Nucleus accumbens (tissue), 56 donors: ENCODE results near the gene ELMO1.

Experiments used
- DNase-seq, 56 donors: peaks; one replicate each; lab custom pipeline; 2025; lab: John Stamatoyannopoulos, UW

ELMO1 gene

DNA sequence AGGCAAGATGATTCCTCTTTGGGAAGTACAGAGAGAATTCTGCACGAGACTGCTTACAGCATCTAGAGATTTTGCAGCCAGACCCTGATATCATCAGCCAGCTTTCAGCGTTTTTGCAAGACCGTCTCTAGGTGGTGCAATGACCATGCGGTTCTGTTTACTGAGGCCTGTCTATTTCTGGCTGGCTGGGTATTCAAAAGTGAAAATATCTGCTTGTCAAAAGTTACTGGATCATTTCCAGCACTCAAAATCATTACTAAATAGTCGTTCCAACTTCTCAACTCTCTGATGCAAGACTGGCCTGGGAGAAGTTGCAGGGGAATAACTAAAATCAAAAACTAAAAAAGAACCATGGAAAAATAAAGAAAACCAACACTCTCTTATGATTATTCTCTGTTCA is 240.1 kb downstream of the ELMO1 start:
- DNase-seq, result peak in 43 of 56 donors; percentile 17 to 82 (median 47)

DNA sequence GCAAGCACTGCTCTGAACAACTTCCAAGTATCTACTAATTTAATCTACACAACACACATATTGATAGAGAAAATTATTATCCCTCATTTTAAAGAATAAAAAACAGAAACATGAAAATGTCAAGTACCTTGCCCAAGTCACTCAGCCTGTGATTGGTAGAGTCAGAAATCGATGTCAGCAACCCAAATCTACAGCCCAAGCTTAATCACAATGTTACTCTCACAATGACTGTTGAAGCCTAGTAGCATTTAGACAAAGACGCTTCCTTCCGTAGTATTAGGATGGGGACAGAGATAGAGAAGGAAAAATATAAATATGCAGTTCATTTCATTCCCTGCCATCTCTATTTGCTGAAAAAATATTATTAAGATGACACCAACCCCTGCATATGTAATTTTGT is 242.5 kb downstream of the ELMO1 start:
- no peak for DNase-seq

DNA sequence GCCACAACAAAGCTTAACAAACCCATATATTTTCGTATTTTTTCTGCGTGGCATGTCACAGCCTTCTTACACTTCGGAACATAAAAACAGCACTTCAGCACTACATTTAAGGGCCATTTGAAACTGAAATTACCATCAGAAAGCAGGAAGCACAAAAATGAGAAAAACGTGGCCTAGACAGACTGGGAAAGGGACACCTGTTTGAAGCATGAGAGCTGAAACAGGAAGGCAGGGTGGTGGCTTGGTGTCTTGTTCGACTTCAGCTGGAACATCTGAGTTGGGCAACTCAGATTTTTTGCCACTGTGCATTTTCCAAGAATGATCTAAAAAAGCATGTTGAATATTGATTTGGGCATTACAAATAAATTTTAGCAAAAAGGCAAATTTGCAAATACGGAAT is 243.2 kb downstream of the ELMO1 start:
- no peak for DNase-seq

DNA sequence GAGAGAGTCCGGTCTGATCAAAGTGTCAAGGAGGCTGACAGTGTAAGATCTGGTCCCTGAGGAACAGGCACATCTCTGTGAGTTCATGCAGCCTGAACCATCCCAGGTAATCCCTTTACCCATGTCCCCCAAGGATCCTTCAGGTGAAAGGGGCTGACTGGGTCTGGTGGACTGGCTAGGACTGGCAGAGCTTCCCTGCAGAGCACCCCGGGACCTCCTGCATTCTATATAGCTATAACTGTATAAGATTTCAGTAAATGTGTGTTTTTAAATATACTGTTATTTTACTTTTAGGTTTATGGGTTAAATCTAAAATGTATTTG is 246.8 kb downstream of the ELMO1 start:
- no peak for DNase-seq

DNA sequence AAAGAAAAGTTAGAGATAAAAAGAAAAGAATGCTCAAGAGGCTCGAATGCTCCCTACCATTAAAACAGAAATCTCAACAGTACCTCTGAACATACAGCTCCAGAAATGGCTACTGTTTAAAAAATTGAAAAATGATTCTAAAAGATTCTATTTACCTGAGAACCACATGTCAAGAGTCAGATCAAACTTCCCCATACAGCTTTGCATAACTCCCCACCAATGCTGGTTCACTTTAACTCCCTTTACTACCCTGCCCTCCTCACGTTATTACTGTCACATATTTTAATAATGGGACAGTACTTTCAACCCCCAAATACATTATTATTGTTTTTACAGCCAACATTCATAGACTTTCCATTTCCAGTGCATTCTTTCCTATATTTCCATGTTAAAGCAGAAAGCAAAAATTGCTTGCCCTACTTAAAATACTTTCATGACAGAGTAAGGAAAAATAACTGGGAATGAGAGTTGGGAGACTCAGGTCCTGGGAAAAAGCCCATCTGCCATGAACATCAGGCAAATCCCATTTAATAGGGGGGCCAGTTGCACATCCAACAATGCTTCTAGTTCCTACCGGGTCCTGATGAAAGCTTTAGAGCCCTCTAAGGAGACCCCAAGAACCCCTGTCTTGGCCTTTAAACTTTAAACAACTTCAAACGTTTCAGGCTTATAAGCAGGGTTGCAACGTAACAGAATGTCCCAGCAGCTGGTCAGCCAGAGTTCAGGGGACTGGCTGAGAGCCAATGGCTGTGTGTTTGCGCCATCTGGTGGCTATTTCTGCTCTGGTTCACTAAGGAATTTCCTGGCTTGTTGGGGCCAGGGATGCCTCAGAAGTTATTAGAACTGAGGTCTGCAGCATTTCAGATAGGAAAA is 247.4 kb downstream of the ELMO1 start:
- peak in 55 of 56 donors; percentile 6 to 86 (median 61) for DNase-seq

DNA sequence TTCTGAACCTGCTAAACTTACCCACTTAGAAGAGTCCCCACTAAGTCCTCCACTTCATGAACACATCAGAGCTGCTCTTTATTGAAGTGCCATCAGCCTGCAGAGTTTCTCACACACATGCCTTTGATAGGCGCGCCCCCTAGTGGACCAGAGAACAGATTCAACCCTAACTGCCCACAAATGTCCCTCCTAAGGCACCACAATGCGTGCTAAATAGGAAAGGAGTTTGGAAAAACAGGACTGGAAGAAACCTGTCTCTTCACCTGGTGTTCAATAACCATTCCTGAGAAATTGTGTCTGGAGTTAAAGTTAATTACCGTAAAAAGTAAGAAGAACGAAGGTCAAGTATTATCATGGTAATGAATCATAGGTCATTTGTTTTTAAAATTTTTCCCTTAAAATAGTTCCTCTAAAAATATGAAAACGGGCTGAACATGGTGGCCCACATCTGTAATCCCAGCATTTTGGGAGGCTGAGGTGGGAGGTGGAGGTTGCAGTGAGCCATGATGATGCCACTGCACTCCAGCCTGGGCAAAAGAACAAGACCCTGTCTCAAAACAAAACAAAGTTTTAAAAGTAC is 249.7 kb downstream of the ELMO1 start:
- DNase-seq, result peak in 53 of 56 donors; percentile 17 to 93 (median 68)

DNA sequence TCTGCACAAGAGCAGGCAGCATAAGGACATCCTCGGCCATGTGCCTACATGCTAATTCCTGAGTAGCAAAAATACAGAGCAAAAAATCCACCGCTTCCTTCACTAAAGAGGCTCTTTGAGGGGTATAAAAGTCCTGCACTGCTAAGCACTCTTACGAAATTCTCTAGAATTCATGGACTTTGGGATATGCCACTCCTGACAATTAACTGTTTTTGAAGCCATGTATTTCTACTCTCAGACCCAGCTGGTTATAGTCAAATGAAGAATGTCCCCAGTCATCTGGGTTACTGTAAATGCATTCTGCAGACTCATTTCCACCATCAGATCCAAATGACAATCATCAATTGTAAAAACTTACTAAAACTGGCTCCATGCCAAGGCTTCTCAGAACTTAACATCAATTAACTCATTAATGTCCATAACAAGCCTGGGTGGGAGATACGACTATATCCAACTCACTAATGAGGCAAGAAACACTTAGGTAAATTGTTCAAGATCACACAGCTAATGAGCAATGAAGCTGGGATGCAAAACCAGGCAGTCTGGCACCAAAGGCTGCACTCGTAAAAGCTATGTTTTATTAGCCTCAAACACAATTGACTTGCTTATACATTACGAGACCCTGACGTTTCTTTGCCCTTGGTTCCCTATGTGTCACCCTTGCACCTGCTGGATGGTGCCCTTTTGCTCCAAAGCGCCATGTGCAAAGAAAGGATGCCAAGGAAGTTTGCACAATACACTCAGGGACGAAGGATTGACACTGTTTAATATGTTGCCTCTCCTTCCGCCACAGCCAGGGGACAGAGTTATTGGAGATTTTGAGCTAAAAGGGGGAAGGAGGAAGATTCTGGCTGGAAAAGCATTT is 250.4 kb downstream of the ELMO1 start:
- DNase-seq, result no peak

DNA sequence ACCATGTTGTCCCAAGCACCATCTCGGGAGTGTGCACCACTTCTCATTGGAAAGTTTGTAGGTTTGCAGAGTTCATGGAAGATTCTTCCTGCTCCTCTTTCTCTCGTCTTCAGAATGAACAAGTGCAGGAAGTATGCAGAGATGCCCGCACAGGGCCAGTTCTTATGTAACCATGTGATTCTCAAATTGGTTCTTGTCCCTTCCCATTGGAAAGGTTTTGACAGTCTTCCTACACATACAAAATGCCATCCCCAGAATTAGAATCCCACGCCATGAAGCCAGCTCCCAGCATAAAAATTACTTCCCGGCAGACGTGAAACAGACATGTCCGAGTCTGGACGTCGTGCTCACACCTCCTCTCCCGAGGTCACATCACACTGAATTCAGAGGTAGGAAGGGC is 251.6 kb downstream of the ELMO1 start:
- no peak for DNase-seq

DNA sequence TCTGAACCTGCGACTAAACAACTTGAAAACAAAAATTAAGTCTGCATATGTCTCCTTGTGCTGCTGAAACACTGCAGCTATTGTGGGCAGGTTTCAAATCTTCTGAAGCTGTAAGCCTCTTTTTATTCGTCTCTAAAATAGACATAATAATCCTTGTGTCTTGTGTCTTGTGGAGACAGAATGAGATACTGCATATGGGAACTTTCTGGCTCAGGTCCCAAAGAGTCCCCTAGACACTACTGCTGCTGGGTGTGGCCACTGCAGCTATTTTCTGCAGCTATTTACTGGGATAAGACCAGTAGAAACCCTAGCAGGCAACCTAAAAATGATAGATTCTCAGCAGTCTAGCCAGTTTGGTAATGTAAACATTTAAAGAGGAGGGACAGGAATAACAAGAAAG is 252.0 kb downstream of the ELMO1 start:
- DNase-seq, result no peak

DNA sequence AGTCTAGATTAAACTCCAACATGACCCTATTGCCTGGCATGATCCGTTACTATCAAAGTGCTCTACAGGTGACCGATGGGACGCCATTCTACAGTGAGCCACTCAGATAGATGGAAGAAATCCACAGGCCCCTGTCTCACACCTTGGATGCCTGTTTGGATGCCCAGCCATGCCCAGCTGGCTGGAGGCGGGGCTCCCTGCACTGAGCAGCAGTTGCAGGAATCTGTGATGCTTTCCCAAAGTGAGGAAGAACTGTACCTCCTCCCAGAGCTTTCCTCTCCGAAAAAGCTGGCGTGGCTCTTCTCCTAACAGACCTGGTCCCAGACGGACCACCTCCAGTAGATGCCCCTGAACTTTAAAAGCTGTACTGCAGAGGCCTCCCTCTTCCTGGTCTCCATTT is 253.3 kb downstream of the ELMO1 start:
- no peak for DNase-seq

DNA sequence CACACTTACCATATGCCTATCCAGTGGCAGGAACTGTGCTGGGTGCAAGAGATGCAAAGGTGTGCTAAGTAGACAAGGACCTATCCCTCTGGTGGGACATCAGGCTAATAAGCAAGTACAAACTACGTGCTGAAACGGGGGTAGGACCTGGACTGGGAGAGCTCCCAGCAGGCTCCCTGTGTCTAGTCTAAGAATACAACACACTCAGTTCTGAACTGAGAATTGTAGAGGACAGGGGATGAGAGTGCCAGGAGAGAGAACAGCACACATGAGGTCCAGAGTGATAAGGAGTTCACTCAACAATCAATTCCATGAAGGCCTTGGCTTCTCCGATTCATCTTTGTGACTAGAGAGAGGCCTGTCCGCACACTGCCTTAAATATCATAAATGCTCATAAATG is 253.7 kb downstream of the ELMO1 start:
- no peak for DNase-seq

DNA sequence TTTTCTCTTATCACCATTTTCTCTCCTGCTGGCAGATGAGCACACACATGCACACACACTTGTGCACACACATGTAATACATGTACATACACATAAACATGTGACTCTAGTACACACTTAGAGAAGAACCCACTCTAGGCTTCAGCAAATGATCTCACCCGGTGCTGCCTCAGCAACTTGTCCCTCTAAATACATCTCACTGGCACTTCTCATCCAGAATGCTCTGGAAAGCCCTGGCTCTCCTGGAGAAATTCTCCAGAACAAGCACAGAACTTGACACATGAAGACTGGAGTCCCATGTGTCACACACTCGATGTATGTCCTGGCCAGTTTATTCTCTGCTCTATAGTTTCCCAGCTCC is 254.9 kb downstream of the ELMO1 start:
- DNase-seq, result peak in 4 of 56 donors; percentile 4 to 63 (median 42)

DNA sequence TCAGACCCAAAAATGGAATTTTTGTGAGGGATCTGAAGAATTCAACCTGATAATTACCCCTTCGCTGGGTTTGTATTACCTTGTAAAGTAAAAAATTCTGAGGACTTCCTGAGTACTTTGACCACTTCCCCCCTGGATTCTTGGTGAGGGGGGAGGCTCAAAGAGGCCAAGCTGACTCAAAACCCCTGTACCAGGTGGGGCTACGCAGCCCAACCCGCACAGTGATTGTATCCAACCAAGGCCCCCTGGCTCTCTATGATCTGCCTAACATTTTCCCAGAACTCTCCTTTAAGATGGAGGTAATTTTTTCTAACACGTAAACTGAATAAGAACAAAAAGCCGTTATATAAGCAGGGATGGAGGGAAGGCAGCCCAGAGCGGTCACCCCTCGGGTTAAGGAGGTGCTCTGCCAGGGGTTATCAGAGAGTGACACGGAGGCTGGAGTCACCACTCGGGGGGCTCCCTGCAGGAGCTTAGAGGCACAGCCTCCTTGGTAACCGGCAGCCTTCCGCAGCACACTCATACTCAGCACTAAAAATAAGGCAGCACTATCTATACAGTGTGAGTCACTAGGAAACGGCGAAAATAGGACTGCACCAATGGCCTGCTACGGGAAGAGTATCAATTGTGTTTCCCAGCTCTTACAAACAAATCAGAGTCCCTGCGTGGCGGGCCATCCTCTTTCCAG is 255.4 kb downstream of the ELMO1 start:
- DNase-seq, result peak in 14 of 56 donors; percentile 5 to 63 (median 30)

DNA sequence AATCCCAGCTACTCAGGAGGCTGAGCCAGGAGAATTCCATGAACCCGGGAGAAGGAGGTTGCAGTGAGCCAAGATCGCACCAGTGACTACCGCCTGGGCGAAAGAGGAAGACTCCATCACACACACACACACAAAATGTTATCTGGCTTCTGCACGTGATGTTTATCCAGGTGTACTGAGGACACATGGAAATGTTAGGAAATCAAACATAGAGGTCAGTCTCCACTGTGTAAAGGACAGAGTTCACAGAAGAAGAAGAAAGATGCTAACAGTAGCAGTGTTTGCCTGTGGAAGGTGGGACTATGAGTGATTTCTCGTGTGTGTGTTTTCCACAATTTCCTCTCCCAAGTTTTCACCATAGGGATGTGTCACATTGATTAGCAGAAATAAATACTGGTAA is 256.9 kb downstream of the ELMO1 start:
- no peak for DNase-seq

DNA sequence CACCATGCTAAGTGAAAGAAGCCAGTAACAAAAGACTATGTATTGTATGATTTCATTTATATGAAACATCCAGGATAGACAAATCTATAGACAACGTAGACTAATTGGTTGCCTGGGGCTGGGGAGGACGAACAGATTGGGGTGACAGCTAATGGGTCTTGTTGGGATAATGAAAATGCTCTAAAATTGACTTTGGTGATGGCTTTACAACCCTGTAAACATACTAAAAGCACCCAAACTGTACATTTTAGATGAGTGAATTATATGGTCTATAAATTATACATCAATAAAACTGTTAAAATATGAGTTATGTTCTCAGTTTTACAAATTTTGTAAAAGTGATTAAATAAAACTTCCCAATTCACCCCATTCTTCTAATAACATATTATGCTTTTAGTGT is 261.5 kb downstream of the ELMO1 start:
- DNase-seq, result no peak

DNA sequence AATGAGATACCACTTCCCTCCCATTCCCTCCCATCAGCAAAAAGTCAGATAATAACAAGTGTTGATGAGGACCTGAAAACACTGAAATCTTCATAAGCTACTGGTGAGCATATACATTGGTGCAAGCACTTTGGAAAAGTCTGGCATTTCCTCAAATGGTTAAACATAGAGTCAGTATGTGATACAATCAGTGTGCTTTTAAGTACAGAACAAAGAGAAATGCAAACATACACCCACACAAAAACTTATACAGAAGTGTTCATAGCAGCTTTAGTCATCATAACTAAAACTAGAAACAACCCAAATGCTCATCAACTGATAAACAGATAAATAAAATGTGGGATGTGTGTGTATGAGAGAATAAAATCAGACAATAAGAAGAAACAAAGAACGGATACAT is 261.9 kb downstream of the ELMO1 start:
- no peak for DNase-seq

DNA sequence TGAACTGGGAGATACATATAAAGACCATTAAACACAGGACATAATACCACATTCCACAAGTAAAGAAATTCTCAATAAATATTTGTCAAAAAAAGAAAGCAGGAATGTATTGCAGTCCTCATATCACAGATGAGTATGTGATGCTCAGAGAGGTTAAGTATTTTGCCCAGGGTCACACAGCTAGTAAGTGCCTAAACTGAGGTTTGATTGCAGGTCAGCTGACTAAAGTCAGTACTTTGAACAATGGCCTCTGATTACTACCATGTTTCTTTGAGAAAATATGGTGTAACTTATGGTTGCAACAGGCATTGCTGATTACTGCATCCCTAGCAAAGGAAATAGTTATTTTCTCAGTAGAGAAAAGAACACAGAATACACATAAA is 267.1 kb downstream of the ELMO1 start:
- DNase-seq, result no peak

DNA sequence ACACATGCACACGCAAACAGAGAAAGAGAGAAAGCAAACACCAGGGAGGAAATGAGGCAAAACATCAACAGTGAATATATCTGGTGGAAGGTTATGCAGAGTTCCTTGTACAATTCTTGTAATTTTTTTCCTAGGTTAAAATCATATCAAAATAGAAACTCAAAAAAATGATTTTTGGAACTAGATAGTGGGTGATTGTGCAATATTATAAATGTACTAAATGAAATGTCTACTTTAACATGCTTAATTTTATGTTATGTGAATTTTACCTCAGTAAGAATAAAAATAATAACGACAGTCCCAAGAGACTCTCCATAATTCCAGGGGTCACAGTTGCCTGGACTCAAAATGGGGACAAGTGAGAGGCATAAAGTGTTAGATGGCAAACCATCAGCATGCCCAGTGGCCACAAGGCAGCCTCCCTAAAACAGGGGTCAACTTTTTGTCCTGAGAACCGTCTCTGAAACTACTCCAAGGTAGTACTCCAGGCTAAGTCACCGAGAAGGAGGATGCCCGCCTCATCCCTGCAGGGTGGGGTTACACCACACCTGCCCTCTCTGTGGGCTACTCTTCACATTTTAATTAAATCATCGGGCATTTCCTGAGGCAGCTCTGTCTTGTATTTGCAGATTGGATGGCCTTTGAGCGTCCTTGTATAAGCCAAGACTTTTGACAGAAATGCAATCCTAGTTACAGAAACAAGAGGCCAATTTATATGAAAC is 267.7 kb downstream of the ELMO1 start:
- no peak for DNase-seq

DNA sequence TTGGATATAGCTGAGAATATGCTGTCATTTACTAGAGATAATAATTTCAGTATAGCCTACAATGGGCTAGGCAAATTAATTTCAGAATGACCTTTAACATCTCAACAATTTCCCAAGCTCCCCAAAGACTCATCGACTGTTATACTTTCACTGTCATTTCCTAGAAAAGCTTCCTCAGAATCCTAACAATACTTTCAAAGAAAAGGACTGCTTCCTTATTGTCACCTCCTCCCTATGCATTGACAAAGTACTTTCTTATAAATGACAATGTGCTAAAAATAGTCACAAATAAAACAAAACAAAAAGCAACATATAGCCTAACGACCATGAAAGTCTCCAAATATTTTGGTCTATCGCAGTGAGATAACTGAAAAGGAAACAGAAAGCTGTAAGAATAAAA is 272.6 kb downstream of the ELMO1 start:
- no peak for DNase-seq

DNA sequence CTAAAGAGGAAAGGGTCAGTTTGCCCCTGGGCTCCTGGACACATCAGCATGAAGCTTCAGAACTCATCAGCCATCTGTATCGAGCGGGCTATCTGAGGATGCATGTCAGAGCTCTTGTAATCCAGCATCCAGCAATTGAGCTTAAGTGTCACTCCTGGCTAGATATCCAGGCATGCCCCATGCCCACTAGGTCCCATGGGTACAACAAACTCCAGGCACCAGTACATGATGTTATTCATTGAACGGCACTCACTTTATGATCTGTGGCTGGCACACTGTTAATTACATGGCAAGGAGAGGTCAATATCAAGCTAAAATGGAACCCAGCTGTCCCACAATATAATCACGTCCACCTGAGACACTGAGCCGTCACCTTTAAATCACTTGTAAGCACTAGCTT is 274.2 kb downstream of the ELMO1 start:
- no peak for DNase-seq
